Vagina (tissue), 2 donors: ENCODE results near the gene PACRG.

Source experiments
- POLR2A ChIP-seq, 2 donors: fragments of 450-650 bp; IDR thresholded peaks; one replicate each; pipeline ENCODE4 v1.6.1; 2017; ENCODE audit warnings: antibody characterized with exemption in 2 of 2, mild to moderate bottlenecking in 2 of 2, moderate library complexity in 2 of 2
- POLR2AphosphoS5 ChIP-seq, 2 donors: sonication (generic); formaldehyde crosslinking; IDR thresholded peaks; one replicate each; pipeline ENCODE4 v1.9.0; 2017; ENCODE audit warnings: antibody characterized with exemption in 2 of 2, mild to moderate bottlenecking in 2 of 2, low read depth in 1 of 2; ENCODE audit not compliant: insufficient read depth in 1 of 2
- TF ChIP-seq, protein P1 (sequence below), 3 experiments: fragments of 450-650 bp in 2 of 3; fragments of 200-600 bp in 1 of 3; sonication (generic) in 1 of 3; IDR thresholded peaks; one replicate each; pipeline ENCODE4 v1.5.1; 2017 to 2019; ENCODE audit warnings: antibody characterized with exemption in 3 of 3, mild to moderate bottlenecking in 2 of 3, moderate library complexity in 2 of 3

DNA sequence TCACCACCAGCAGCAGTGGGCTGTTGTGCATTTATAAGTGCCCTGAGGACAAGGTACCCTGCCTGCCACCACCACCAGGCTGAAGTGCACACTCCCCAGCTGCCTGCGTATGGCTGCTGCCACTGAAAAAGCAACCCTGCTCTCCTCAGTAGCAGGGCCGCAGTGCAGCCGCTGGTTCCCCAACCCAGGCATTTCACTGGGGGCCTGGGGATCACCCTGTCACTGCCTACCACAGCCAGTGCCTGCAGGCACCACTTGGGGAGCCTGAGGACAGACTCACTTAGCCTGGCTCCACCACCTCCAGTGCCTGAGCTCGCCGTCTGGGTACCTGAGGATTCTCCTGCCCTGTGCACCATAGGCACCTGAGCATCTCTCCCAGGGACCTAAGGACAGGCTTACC, 215.6 kb downstream of the PACRG start:
- TF ChIP-seq, protein P1, sequence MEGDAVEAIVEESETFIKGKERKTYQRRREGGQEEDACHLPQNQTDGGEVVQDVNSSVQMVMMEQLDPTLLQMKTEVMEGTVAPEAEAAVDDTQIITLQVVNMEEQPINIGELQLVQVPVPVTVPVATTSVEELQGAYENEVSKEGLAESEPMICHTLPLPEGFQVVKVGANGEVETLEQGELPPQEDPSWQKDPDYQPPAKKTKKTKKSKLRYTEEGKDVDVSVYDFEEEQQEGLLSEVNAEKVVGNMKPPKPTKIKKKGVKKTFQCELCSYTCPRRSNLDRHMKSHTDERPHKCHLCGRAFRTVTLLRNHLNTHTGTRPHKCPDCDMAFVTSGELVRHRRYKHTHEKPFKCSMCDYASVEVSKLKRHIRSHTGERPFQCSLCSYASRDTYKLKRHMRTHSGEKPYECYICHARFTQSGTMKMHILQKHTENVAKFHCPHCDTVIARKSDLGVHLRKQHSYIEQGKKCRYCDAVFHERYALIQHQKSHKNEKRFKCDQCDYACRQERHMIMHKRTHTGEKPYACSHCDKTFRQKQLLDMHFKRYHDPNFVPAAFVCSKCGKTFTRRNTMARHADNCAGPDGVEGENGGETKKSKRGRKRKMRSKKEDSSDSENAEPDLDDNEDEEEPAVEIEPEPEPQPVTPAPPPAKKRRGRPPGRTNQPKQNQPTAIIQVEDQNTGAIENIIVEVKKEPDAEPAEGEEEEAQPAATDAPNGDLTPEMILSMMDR (IDR thresholded peaks at IDR 0.05) = no peak
- no peak for TF ChIP-seq POLR2A (IDR thresholded peaks at IDR 0.05)
- no peak for TF ChIP-seq POLR2AphosphoS5 (IDR thresholded peaks at IDR 0.05; ENCODE audit: insufficient read depth in 1 of 2, low read depth in 1 of 2)
